CD4-positive, alpha-beta T cell treated with Interleukin-17A for 1 hour (primary cell): ENCODE data around the gene CCDC87.
"Not testable (repeated sequence)": the region's sequence is repeated elsewhere in the genome, so short reads cannot be mapped to it uniquely, and the experiment has no call there.

Experiments used
- DNase-seq: peaks from one replicate; pipeline ENCODE4 v3.0.0-alpha.2; 2020

Gene CCDC87

GRCh38 chr11:66616379-66617154 lies 23.7 kb upstream of the CCDC87 start, which contains the start of gene RBM14:
Gene RBM14 (plus strand): TSS chr11:66616630. CDS start chr11:66616721, 91 bp downstream.
- DNase-seq = peak; percentile 99

- no peak for DNase-seq
Measured at GRCh38 chr11:66614073-66614472, 21.2 kb upstream of the CCDC87 start.

- no peak for DNase-seq
Measured at GRCh38 chr11:66612458-66612857, 19.6 kb upstream of the CCDC87 start.

- DNase-seq = no peak
Measured at GRCh38 chr11:66609721-66610617, 17.1 kb upstream of the CCDC87 start.

GRCh38 chr11:66607126-66607834 lies 14.4 kb upstream of the CCDC87 start:
- DNase-seq = no peak

- DNase-seq = not testable (repeated sequence)
Measured at GRCh38 chr11:66606608-66607007, 13.7 kb upstream of the CCDC87 start.

- DNase-seq = no peak
Measured at GRCh38 chr11:66604155-66604554, 11.3 kb upstream of the CCDC87 start.

GRCh38 chr11:66603072-66603471 lies 10.2 kb upstream of the CCDC87 start:
- no peak for DNase-seq

GRCh38 chr11:66600631-66601233 lies 7.9 kb upstream of the CCDC87 start:
- no peak for DNase-seq

GRCh38 chr11:66600219-66600618 lies 7.4 kb upstream of the CCDC87 start:
- no peak for DNase-seq

- no peak for DNase-seq
Measured at GRCh38 chr11:66598993-66599392, 6.1 kb upstream of the CCDC87 start.

GRCh38 chr11:66595245-66595904 lies 2.5 kb upstream of the CCDC87 start:
- no peak for DNase-seq

GRCh38 chr11:66593650-66594049 lies 787 bp upstream of the CCDC87 start:
- no peak for DNase-seq

GRCh38 chr11:66593303-66593635 lies 406 bp upstream of the CCDC87 start:
- no peak for DNase-seq

GRCh38 chr11:66591175-66591574 lies 1.7 kb downstream of the CCDC87 start:
- DNase-seq = no peak

- DNase-seq = no peak
Measured at GRCh38 chr11:66589996-66590675, 2.7 kb downstream of the CCDC87 start.

- not testable (repeated sequence) for DNase-seq
Measured at GRCh38 chr11:66589315-66589714, 3.5 kb downstream of the CCDC87 start.

- no peak for DNase-seq
Measured at GRCh38 chr11:66586136-66586535, 6.7 kb downstream of the CCDC87 start.

GRCh38 chr11:66585447-66585846 lies 7.4 kb downstream of the CCDC87 start:
- DNase-seq = not testable (repeated sequence)

GRCh38 chr11:66582565-66583147 lies 10.2 kb downstream of the CCDC87 start:
- not testable (repeated sequence) for DNase-seq

- DNase-seq = no peak
Measured at GRCh38 chr11:66581261-66581660, 11.6 kb downstream of the CCDC87 start.
